Measurements from ENCODE around the gene ARHGEF16.

- TF ChIP-seq CTCF (IDR thresholded peaks at IDR 0.05 in 8 of 11, conservative IDR thresholded peaks at IDR 0.05 in 3 of 11) (peak in 6 of 11 experiments; percentile 15 to 47 (median 34)), POLR2A (IDR thresholded peaks at IDR 0.05) (no peak), POLR2AphosphoS5 (IDR thresholded peaks at IDR 0.05) (peak in 2 of 3 donors; percentile 44 to 68)
Observed at GRCh38 chr1:3471356-3472087, 17.1 kb downstream of the ARHGEF16 start.

All from spleen (tissue), 7 donors.